Activated CD8-positive, alpha-beta memory T cell treated with anti-CD3 and anti-CD28 coated beads, Interleukin-2, amount 10 ng/mL, durations not matched to agents 7 days and 5 days (primary cell): ENCODE measurements around the gene BCL2. TPM values are rescaled to one million over a fixed set of nuclear protein-coding genes. Genes with fewer than 3 reads are reported as not detected.
A peak's percentile ranks its signal among the peaks of the same experiment; 100 is the strongest.

Source experiments
- ATAC-seq: fragments of 150-1000 bp; cut with Tn5 transposase; one replicate; pipeline ENCODE4 v1.10.0; 2021; ENCODE audit warnings: moderate library complexity
- CTCF ChIA-PET: fragments of 350-600 bp; sonication (Branson Sonifier 250); formaldehyde crosslinking; loops from one replicate; lab custom pipeline; 2021; ENCODE audit warnings: antibody characterized with exemption; lab: Charles Lee
- DNase-seq: peaks from one replicate; pipeline ENCODE4 v3.0.0-alpha.2; 2020
- H3K27ac Mint-ChIP-seq: one replicate; pipeline ENCODE4 v1.8.0; 2021; ENCODE audit warnings: mild to moderate bottlenecking, mixed read lengths
- H3K27me3 Mint-ChIP-seq: one replicate; pipeline ENCODE4 v1.8.0; 2021; ENCODE audit warnings: mixed read lengths
- H3K36me3 Mint-ChIP-seq: one replicate; pipeline ENCODE4 v1.8.0; 2021; ENCODE audit warnings: mild to moderate bottlenecking, mixed read lengths
- H3K4me1 Mint-ChIP-seq: one replicate; pipeline ENCODE4 v1.8.0; 2021; ENCODE audit warnings: mixed read lengths
- H3K4me3 Mint-ChIP-seq: one replicate; pipeline ENCODE4 v1.8.0; 2021; ENCODE audit warnings: mild to moderate bottlenecking, moderate library complexity, mixed read lengths
- H3K9me3 Mint-ChIP-seq: one replicate; pipeline ENCODE4 v1.8.0; 2022; ENCODE audit warnings: low read depth, mixed read lengths
- total RNA-seq, 2 experiments: library from RNA; stranded (reverse); gene quantifications; one replicate each; pipeline ENCODE4 v1.2.3, GENCODE V29; 2021

BCL2 gene
- total RNA-seq, 2 experiments from 2014 or later = 118 to 143 TPM

DNA sequence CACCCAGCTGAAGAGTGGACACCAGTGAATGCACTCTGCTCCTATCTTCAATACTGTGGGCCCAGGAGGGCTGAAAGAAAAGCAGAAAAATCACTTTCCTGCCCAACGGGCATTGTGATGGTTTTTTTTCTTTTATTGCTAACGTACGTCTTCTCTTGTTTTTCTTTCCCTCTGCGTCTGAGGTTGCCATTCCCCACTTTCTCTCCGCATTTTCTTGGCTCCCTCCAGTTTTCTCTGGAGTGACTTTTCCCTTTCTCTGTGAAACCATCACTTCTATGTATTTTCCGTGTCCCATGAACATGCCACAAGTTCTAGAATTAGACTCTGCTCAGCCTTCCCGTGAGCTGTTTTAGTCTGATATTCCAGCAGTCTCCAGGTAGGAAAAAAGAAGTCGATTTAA, 169.2 kb downstream of the BCL2 start:
- ATAC-seq = no peak
- no peaks in the 10 kb centered on the region for H3K27me3 Mint-ChIP-seq
- no peak for DNase-seq
- CTCF ChIA-PET = interaction anchor here (1.3 to 9.0 kb wide), 4 partner anchors 19 to 173 kb away, joined by 3 to 50 read pairs (median 10); partner anchors contain the start of gene BCL2
- H3K36me3 Mint-ChIP-seq = peaks cover 46% of the 10 kb centered on the region
- H3K9me3 Mint-ChIP-seq = no peaks in the 10 kb centered on the region
- no peak overlapping the region for H3K4me3 Mint-ChIP-seq
- peaks cover 60% of the 10 kb centered on the region for H3K4me1 Mint-ChIP-seq
- no peak overlapping the region for H3K27ac Mint-ChIP-seq

DNA sequence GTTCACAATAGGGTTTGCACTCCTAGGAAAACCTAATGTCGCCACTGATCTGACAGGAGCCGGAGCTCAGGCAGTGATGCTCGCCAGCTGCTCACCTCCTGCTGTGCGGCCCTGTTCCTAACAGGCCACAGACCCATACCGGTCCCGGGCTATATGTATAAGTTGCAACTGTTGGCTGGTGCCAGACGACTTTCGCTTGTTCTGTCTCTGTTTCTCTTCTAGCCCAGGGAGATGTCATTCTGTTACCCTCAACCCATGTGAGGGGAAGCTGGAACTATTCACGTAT, 170.3 kb downstream of the BCL2 start:
- no peaks in the 10 kb centered on the region for H3K9me3 Mint-ChIP-seq
- DNase-seq (no peak), ATAC-seq (no peak)
- H3K4me3 Mint-ChIP-seq = no peak overlapping the region
- peak overlapping the region; percentile 16 for H3K27ac Mint-ChIP-seq
- H3K36me3 Mint-ChIP-seq = peaks cover 41% of the 10 kb centered on the region
- CTCF ChIA-PET = no interaction called here
- H3K27me3 Mint-ChIP-seq = no peaks in the 10 kb centered on the region
- peaks cover 52% of the 10 kb centered on the region for H3K4me1 Mint-ChIP-seq

DNA sequence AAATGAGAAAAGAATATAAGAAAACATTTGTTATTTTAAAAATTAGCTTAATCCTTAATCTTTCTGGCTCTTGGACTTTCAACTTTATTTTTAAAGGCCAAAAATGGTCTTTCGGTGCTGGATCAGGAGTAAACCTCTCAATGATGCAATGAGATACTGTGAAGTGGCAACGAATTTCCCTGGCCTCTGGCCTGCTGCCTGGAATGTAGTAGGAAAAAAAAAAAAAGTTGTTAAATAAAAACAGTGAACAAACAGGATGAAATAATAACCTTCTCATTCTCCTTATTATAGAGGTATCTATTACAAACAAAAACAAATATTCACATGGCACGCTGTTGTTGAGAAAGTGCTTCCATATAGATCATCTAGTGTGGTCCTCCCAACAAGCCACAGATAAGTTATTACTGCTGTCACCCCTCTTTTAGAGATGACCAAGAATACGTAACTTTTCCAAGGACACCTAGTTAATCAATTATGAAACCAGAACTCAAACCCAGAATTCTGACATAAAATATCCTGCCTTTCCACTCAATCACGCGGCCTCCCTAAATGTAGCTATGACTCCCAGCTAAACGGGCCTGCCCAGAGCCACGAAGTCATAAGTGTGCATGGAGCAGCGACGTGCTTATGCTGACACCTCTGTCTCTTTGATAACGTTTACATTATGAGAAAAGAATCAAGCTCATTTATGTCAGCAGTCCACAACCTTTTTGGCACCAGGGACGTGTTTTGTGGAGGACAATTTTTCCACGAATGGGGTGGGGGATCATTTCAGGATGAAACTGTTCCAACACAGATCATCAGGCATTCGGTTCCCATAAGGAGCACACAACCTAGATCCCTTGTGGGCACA, 170.9 kb downstream of the BCL2 start:
- CTCF ChIA-PET = interaction anchor here (2.7 kb wide), 1 partner anchor 169 kb away, joined by 7 read pairs; no protein-coding TSS in a partner anchor
- Mint-ChIP-seq H3K9me3 (no peaks in the 10 kb centered on the region), H3K27ac (no peak overlapping the region), H3K27me3 (no peaks in the 10 kb centered on the region), H3K4me1 (peaks cover 46% of the 10 kb centered on the region), H3K4me3 (no peak overlapping the region), H3K36me3 (peaks cover 36% of the 10 kb centered on the region)
- ATAC-seq (no peak), DNase-seq (no peak)

DNA sequence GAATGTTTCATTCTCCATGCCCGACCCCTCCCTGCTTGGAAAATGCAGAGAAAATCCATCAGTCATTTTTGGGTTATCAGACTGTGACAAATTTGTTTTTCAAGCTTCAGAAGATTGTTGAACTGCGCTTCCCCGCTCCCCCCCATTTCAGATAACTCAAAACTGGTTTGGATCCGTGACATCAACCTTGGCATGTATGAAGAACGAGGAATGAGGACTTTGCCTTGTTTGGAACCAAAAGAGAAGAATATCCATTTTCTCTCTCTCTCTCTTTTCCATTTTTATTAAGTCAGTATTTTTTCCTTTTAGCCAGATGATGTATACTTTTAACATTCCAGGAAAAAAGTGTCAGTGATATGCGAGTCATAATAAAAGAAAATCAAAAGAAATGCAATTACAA, 171.6 kb downstream of the BCL2 start:
- H3K4me1 Mint-ChIP-seq = peaks cover 40% of the 10 kb centered on the region

DNA sequence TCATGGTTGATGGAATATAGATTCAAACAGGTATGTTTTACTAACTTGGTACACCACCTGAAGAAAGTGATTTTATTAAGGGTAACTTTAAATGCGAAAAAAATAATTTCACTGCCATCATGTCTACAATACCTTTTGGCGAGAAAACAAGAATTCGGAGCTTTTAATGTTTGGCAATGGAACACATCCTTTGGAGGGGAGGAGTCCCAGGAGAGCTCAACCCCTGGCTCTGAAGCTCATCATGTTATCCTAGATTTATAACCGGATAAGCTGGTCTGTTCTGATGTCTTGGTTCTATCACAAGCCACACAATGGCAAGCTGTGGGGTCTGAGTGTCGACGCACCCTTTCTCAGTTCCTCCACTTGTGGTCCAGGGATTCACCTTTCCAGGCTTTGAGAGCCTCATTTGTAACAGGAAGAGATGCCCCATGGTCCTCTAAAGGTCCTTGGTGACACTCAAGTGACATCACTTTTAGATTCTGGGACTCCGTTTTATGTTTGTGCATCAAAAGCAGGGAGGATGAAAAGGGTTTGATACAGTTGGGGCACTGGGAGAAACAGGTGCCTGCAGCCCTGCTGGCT, 172.7 kb downstream of the BCL2 start:
- Mint-ChIP-seq H3K27ac (no peak overlapping the region), H3K9me3 (no peaks in the 10 kb centered on the region), H3K4me1 (peaks cover 35% of the 10 kb centered on the region), H3K36me3 (peaks cover 45% of the 10 kb centered on the region), H3K4me3 (no peak overlapping the region), H3K27me3 (no peaks in the 10 kb centered on the region)
- DNase-seq = no peak
- ATAC-seq = no peak
- CTCF ChIA-PET = interaction anchor here (1.4 to 2.7 kb wide), 2 partner anchors 15 to 171 kb away, joined by 3 to 7 read pairs; no protein-coding TSS in a partner anchor

More for the DNA sequence above, 171.6 kb downstream of the BCL2 start:
- Mint-ChIP-seq H3K27me3 (no peaks in the 10 kb centered on the region), H3K36me3 (peaks cover 36% of the 10 kb centered on the region), H3K27ac (no peak overlapping the region), H3K4me3 (no peak overlapping the region), H3K9me3 (no peaks in the 10 kb centered on the region)
- no peak for ATAC-seq
- DNase-seq = no peak
- CTCF ChIA-PET = interaction anchor here (1.4 to 2.7 kb wide), 2 partner anchors 16 to 170 kb away, joined by 3 to 7 read pairs; no protein-coding TSS in a partner anchor

DNA sequence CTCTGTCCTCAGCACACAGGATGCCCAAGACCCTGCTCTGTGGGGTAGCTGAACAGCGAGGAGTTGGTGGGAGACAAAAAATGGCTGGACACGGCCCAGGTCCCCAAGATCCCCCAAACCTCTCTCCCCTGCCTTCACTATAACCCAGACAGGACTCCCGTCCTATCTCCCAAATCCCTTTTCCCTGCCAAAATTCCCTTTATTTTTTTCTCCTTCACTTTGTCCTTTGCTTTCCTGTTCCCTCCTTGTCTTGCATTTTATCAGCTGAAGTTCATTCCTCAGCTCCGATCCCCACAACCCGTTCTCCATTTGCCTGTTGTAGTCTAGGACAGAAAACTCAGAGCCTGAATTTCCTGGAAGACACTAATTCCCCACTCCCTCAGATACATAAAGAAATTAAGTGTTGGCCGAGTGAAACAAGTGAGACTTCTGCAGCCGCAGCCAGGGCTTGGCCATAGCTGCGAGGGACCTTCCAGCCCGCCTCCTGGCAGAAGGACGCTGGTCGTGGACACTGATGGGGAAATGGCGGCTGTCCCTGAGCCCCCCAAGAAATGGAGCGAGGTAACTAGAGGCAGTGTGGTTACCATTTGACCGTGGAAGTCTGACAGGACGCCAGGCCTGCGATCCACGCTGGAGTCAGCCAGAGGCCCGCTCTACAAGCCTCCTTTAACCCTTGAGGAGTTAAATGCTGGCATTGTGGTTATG, 173.6 kb downstream of the BCL2 start:
- ATAC-seq = no peak
- no peak for DNase-seq
- Mint-ChIP-seq H3K27ac (no peak overlapping the region), H3K27me3 (no peaks in the 10 kb centered on the region), H3K4me1 (peaks cover 31% of the 10 kb centered on the region), H3K4me3 (no peak overlapping the region), H3K9me3 (peaks cover 2% of the 10 kb centered on the region), H3K36me3 (peaks cover 51% of the 10 kb centered on the region)
- CTCF ChIA-PET = interaction anchor here (1.3 to 2.7 kb wide), 2 partner anchors 8 to 172 kb away, joined by 3 to 7 read pairs; no protein-coding TSS in a partner anchor

DNA sequence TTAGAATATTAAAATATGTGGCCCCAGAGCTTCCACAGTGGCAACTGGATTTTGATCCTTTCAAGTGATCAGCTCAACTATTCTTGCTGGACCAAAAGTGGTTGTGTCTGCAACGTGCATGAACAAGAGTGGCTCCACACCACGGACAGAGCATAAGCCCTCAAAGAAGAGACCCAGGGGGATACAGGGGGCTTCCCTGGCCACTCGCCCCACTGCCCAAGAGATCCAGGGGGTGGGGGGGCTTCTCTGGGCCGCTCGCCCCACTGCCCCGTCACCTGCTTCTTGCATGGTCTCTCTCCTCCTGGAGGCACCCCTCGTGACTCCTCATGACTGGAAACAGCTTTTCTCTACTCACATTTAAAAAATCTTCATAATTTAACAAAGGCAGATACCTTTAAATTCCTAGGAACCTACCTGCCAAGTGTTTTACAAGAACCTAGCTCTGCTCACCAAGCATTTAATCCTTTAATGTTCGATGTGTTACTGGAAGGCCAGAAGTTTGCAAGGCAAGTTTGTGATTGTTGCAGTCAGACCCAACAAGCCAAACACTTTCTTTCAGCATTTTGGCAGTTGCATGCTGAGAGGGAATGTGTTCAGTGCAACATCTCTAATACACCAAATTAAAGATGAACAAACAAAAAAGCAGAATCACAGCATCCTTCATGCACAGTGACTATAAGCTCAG, 174.3 kb downstream of the BCL2 start:
- CTCF ChIA-PET = interaction anchor here (1.3 kb wide), 1 partner anchor 9 kb away, joined by 3 read pairs; no protein-coding TSS in a partner anchor
- peaks cover 54% of the 10 kb centered on the region for H3K36me3 Mint-ChIP-seq

DNA sequence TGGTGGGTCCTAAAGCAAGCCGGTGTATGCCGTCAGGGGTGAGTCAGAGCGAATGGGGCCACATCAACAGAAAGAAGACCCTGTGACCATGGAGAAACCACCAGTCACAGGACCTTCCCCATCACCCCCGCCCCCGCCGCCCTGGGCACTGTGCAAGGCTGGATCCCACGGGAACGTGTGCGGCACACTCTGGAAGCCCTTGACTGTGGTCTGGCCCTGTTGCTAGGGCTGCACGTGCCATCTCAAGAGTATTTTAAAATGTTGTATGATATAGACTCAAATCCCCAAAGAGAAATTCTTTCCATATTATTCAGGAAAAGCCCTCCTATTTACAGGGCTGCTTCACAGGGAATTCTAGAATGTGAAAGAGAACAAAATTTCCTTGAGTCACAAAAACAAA, 174.8 kb downstream of the BCL2 start:
- Mint-ChIP-seq H3K27ac (no peak overlapping the region), H3K36me3 (peaks cover 52% of the 10 kb centered on the region), H3K4me1 (peaks cover 36% of the 10 kb centered on the region), H3K9me3 (peaks cover 3% of the 10 kb centered on the region), H3K27me3 (no peaks in the 10 kb centered on the region), H3K4me3 (no peak overlapping the region)
- CTCF ChIA-PET = interaction anchor here (1.3 kb wide), 1 partner anchor 9 kb away, joined by 3 read pairs; no protein-coding TSS in a partner anchor
- DNase-seq (no peak), ATAC-seq (no peak)

More for the DNA sequence above, 174.3 kb downstream of the BCL2 start:
- Mint-ChIP-seq H3K27ac (no peak overlapping the region), H3K9me3 (peaks cover 3% of the 10 kb centered on the region), H3K4me3 (no peak overlapping the region), H3K4me1 (peaks cover 33% of the 10 kb centered on the region), H3K27me3 (no peaks in the 10 kb centered on the region)
- no peak for DNase-seq
- no peak for ATAC-seq

DNA sequence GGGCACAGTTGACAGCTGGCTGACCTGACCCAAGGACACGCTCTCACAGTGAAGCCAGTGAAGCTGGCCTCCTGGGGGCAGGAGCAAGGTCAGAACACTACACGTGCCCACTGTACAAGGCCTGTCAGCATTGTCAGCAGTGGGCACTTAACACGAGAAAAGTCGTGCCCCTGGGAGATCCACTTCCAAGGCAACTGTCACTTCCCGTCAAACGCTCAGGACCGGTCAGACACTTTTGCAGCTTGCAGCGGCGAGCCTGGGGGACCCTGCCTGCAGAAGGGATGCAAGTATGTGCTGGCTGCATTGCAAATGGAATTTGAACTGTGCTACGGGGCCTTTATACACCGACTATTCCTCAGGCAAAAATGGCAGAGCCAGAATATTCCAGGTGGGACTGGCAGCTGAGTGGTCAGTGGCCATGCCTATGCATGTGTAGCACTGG, 176.2 kb downstream of the BCL2 start:
- Mint-ChIP-seq H3K27me3 (no peaks in the 10 kb centered on the region), H3K27ac (no peak overlapping the region), H3K36me3 (peaks cover 41% of the 10 kb centered on the region), H3K4me3 (no peak overlapping the region), H3K9me3 (peaks cover 3% of the 10 kb centered on the region), H3K4me1 (peaks cover 42% of the 10 kb centered on the region)
- ATAC-seq (no peak), DNase-seq (no peak)
- CTCF ChIA-PET = interaction anchor here (0.7 to 1.4 kb wide), 3 partner anchors 12 to 52 kb away, joined by 3 to 5 read pairs (median 3); no protein-coding TSS in a partner anchor

DNA sequence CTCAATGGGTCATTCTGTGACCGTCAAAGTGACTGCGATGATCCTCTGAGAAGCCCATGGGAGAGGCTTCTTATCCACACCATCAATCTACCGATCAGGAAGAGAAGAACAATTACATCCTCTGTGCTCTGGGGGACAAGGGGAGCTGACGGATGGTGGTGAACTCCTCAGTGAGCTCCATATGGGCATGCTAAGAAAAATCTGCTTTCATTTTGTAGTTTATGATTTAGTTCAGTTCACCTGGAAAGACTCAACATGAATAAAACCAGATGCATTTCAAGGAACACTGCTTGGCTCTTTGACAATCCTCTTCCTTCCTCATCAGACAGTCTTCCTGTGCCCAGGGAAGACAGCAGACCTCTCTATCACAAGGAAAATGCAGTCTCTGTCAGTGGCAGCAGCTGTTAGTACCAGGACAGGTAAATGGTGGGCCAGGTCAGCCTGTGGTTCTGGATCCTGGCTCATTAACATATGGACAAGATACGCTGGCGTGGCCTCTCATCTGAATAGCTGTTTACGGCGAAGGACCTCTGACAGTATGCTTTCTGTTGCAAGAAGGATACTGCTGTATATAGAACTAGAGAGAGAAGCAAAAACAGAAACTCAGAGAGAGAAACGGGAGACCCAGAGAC, 176.9 kb downstream of the BCL2 start:
- Mint-ChIP-seq H3K9me3 (peaks cover 3% of the 10 kb centered on the region), H3K4me1 (peaks cover 48% of the 10 kb centered on the region), H3K27ac (peak overlapping the region; percentile 16), H3K36me3 (peaks cover 40% of the 10 kb centered on the region), H3K4me3 (no peak overlapping the region), H3K27me3 (no peaks in the 10 kb centered on the region)
- CTCF ChIA-PET = interaction anchor here (0.7 to 1.4 kb wide), 2 partner anchors 13 to 52 kb away, joined by 3 to 5 read pairs; no protein-coding TSS in a partner anchor
- DNase-seq (no peak), ATAC-seq (no peak)

DNA sequence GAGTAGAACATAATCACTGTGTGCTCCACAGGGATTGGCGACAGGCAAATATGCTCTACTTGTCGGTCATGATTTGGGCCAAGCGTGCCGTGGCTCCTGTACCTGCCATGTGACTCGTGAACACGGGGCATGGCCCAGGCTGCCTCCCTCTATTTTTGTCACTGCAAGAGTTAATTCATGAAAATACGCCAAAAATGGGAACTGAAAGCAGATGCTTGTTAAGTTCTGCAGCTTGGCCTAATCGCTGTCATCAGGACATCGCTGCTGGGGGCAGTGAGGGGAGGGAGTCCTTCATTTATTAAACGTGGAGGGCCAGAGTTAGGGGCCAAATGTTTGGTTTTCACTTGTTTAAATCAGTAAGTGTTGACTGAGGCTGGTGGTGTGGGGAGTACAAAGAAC, 177.8 kb downstream of the BCL2 start:
- Mint-ChIP-seq H3K4me3 (no peak overlapping the region), H3K27ac (no peak overlapping the region), H3K4me1 (peaks cover 56% of the 10 kb centered on the region), H3K27me3 (no peaks in the 10 kb centered on the region), H3K36me3 (peaks cover 45% of the 10 kb centered on the region), H3K9me3 (peaks cover 3% of the 10 kb centered on the region)
- CTCF ChIA-PET = interaction anchor here (0.7 kb wide), 1 partner anchor 12 kb away, joined by 3 read pairs; no protein-coding TSS in a partner anchor
- DNase-seq (no peak), ATAC-seq (no peak)
